Activated CD4-positive, alpha-beta T cell treated with anti-CD3 and anti-CD28 coated beads for 36 hours (primary cell): ENCODE measurements around the gene TTC21A. TPM values are rescaled to one million over a fixed set of nuclear protein-coding genes. Genes with fewer than 3 reads are reported as not detected.
"Not testable (repeated sequence)": the region's sequence is repeated elsewhere in the genome, so short reads cannot be mapped to it uniquely, and the experiment has no call there.

Source experiments
- ATAC-seq: fragments of 200-7000 bp; cut with Tn5 transposase; one replicate; pipeline ENCODE4 v1.10.0; 2021; ENCODE audit warnings: mild to moderate bottlenecking, moderate library complexity
- CTCF ChIA-PET: fragments of 350-600 bp; sonication (Branson Sonifier 250); formaldehyde crosslinking; loops from one replicate; lab custom pipeline; 2021; ENCODE audit warnings: antibody characterized with exemption; lab: Charles Lee
- POLR2A ChIA-PET: fragments of 350-600 bp; sonication (Branson Sonifier 250); formaldehyde crosslinking; loops from one replicate; lab custom pipeline; 2021; ENCODE audit warnings: antibody characterized with exemption, inconsistent platforms; lab: Charles Lee
- DNase-seq: peaks from one replicate; pipeline ENCODE4 v3.0.0-alpha.2; 2020
- H3K27ac Mint-ChIP-seq: one replicate; pipeline ENCODE4 v1.8.0; 2021; ENCODE audit warnings: mixed read lengths
- H3K27me3 Mint-ChIP-seq: one replicate; pipeline ENCODE4 v1.8.0; 2021; ENCODE audit warnings: mixed read lengths
- H3K36me3 Mint-ChIP-seq: one replicate; pipeline ENCODE4 v1.8.0; 2021; ENCODE audit warnings: low read depth, mixed read lengths
- H3K4me1 Mint-ChIP-seq: one replicate; pipeline ENCODE4 v1.8.0; 2021; ENCODE audit warnings: mixed read lengths
- H3K4me3 Mint-ChIP-seq: one replicate; pipeline ENCODE4 v1.8.0; 2021; ENCODE audit warnings: mild to moderate bottlenecking, moderate library complexity, mixed read lengths
- H3K9me3 Mint-ChIP-seq: one replicate; pipeline ENCODE4 v1.8.0; 2021; ENCODE audit warnings: low read depth, mixed read lengths
- intact Hi-C, 2 experiments: fragments of 100-400 bp; cut with DNase I in 1 of 2; cut with micrococcal nuclease in 1 of 2; formaldehyde crosslinking; loops; one replicate each; pipeline versions ENCODE4 v1.14.2 to v1.15.1; 2022 to 2024; cut with DNase I, micrococcal nuclease
- total RNA-seq, 2 experiments: library from RNA; stranded (reverse); gene quantifications; one replicate each; pipeline ENCODE4 v1.2.3, GENCODE V29; 2021

Gene TTC21A
- total RNA-seq, 2 experiments from 2014 or later = 1.8 to 2.3 TPM

DNA sequence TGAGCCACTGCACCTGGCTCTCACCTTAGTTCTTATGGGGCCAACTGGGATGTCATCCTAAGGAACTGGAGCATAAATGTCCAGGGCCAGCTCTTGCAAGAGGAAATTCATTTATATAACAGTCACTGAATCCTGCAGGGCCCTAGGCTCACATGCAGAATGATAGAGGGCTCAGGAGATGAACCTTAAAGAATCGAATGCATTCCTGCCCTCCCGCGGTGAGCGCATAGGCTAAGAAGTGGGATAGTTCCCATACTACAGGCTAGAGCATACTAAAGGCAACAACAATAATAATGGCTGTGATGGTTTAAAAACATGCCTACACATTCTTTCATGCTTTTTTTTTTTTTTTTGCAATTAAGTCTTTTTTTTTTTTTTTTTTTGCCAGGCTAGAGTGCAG is 63.0 kb downstream of the TTC21A start:
- Mint-ChIP-seq H3K36me3 (no peaks in the 10 kb centered on the region), H3K4me3 (no peak overlapping the region), H3K9me3 (no peaks in the 10 kb centered on the region), H3K4me1 (peaks cover 16% of the 10 kb centered on the region), H3K27me3 (no peaks in the 10 kb centered on the region), H3K27ac (no peak overlapping the region)
- ChIA-PET POLR2A (no interaction called here), CTCF (interaction anchor here (1.9 kb wide), 1 partner anchor 118 kb away, joined by 9 read pairs; no protein-coding TSS in a partner anchor)
- DNase-seq (no peak), ATAC-seq (no peak)
- intact Hi-C loops = no loop called here

DNA sequence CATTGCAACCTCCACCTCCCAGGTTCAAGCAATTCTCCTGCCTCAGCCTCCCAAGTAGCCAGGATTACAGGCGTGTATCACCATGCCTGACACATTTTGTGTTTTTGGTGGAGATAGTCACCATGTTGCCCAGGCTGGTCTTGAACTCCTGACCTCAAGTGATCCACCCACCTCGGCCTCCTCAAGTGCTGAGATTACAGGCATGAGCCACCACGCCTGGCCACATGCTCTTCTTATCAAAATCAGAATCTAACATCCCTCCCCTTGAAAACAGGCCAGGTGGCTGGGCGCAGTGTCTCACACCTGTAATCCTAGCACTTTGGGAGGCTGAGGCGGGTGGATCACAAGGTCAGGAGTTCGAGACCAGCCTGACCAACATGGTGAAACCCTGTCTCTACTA is 63.4 kb downstream of the TTC21A start:
- POLR2A ChIA-PET, H3K27me3 Mint-ChIP-seq, H3K9me3 Mint-ChIP-seq, DNase-seq, H3K4me3 Mint-ChIP-seq, ATAC-seq, H3K27ac Mint-ChIP-seq, intact Hi-C loops, H3K36me3 Mint-ChIP-seq: not testable (repeated sequence)
- CTCF ChIA-PET = interaction anchor here (0.7 to 1.9 kb wide), 3 partner anchors 19 to 117 kb away, joined by 3 to 9 read pairs (median 3); no protein-coding TSS in a partner anchor
- peaks cover 16% of the 10 kb centered on the region for H3K4me1 Mint-ChIP-seq

DNA sequence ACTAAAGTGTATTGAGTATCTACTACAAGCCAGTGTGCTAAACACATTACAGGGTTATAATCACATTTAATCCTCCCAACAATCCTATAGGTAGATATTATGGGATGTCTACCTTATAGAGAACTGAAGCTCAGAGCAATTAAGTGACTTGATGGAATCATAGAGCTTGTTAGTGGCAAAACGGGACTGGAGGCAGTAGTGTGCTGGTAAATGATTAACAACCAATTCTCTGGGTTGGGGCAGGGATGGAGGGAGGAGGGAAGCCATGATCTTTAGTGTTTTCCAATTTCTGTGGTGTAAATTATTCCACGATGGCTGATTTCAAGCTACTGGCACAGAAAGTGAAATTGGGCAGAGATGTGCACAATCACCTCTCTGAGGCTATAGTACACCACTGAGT is 64.4 kb downstream of the TTC21A start:
- intact Hi-C loops = no loop called here
- Mint-ChIP-seq H3K27me3 (no peaks in the 10 kb centered on the region), H3K36me3 (no peaks in the 10 kb centered on the region), H3K4me3 (no peak overlapping the region), H3K27ac (no peak overlapping the region), H3K9me3 (peaks cover 2% of the 10 kb centered on the region), H3K4me1 (peaks cover 16% of the 10 kb centered on the region)
- ChIA-PET POLR2A (no interaction called here), CTCF (interaction anchor here (0.7 to 1.6 kb wide), 6 partner anchors 9 to 35 kb away, joined by 3 to 4 read pairs (median 3); no protein-coding TSS in a partner anchor)
- DNase-seq (no peak), ATAC-seq (no peak)

DNA sequence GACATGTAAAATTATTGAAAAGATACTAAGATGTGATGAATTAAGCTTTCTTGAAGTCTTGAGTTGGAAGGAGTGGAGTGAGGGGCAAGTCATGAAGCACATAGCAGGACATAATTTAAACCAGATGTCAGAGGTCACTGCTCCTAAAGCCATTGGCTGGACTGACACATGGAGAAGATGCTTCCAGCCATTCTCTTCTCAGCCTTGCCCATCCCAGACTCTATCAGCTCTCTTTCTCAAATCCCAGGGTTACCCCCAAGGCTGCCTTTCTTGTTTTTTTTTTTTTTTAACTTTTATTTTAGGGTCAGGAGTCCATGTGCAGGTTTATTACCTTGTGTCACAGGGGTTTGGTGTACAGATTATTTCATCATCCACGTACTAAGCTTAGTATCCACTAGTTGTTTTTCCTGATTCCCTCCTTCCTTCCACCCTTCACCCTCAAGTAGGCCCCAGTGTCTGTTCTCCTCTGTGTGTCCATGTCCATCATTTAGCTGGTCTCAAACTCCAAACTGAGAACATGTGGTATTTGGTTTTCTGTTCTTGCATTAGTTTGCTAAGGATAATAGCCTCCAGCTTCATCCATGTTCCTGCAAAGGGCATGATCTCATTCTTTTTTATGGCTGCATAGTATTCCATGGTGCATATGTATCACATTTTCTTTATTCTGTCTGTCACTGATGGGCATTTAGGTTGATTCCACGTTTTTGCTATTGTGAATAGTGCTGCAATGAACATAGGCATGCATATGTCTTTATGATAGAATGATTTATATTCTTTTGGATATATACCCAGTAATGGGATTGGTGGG is 66.0 kb downstream of the TTC21A start:
- H3K4me1 Mint-ChIP-seq = peaks cover 22% of the 10 kb centered on the region
- ATAC-seq (no peak), DNase-seq (no peak)
- peaks cover 2% of the 10 kb centered on the region for H3K9me3 Mint-ChIP-seq
- no peak overlapping the region for H3K4me3 Mint-ChIP-seq
- ChIA-PET POLR2A (no interaction called here), CTCF (interaction anchor here (1.1 to 1.4 kb wide), 2 partner anchors 24 to 104 kb away, joined by 3 to 4 read pairs; no protein-coding TSS in a partner anchor)
- no peaks in the 10 kb centered on the region for H3K36me3 Mint-ChIP-seq
- no peak overlapping the region for H3K27ac Mint-ChIP-seq
- intact Hi-C loops = no loop called here
- H3K27me3 Mint-ChIP-seq = no peaks in the 10 kb centered on the region

DNA sequence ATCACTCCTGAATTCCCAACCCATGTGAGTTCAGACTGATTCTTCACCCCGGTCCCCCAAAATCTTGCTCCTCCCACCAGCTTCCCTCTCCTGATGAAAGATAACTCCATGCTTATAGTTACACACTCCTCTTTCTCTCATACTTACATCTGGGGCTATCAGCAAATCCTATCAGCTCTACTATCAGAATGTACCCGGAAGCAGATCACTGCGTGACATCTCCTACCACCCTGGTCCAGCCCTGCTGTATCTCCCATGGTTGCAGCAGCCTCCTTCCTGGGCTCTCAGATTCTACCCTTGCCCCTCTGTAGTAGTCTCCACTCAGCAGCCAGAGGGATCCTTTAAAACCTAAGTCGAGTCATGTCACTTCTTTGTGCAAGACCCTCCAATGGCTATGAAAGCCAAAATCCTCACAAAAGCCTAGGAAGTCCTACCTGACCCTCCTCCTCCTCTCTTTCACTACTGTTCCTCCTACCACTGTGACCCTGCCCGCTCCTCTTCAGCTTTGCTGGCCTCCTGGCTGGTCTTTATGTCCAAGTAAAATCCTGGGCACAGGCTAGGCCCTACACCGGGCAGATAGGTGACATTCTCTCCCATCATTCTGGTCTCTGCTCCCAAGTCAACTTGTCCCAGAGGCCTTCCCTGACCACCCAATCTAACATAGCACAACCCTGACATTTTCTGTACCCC is 68.7 kb downstream of the TTC21A start:
- intact Hi-C loops = no loop called here
- peaks cover 46% of the 10 kb centered on the region for H3K4me1 Mint-ChIP-seq
- H3K27me3 Mint-ChIP-seq = no peaks in the 10 kb centered on the region
- ATAC-seq = no peak
- no peaks in the 10 kb centered on the region for H3K36me3 Mint-ChIP-seq
- no peak for DNase-seq
- POLR2A ChIA-PET = interaction anchor here (1.0 to 1.1 kb wide), 2 partner anchors 26 to 112 kb away, joined by 3 read pairs; no protein-coding TSS in a partner anchor
- peak overlapping the region; percentile 95 for H3K27ac Mint-ChIP-seq
- no peak overlapping the region for H3K4me3 Mint-ChIP-seq
- CTCF ChIA-PET = interaction anchor here (0.6 to 4.1 kb wide), 7 partner anchors 9 to 116 kb away, joined by 3 to 17 read pairs (median 4); no protein-coding TSS in a partner anchor
- H3K9me3 Mint-ChIP-seq = peaks cover 2% of the 10 kb centered on the region

DNA sequence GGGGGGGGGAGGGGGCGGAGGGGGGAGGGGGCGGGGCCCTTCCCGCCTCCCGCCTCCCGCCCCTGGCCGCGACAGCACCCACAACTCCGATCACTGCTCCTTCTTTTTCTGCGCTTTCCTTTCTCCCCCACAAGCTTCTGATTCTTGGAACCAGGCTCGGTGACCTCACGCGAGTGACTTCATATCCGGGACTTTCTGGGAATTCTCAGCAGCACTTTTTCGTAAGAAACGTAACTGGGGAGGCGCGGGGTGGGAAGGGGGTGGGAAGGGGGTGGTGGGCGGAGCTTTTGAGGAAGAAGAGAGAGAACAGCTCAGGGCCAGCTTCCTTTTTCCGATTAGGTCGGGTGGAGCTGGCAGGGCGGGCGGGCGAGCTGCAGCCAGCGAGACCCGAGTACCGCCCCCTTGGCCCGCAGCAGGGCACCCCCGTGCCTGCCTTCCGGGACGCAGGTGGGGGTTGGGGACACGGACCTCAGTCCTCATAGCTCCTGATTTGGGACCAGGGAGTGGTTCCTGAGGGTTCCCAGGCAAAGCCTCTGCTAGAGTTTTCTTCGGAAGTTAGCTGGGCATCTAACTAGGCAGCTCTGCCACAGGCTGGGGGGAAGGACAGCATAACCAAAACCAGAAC is 70.3 kb downstream of the TTC21A start:
- CTCF ChIA-PET = interaction anchor here (0.7 to 4.1 kb wide), 7 partner anchors 10 to 114 kb away, joined by 3 to 24 read pairs (median 8); no protein-coding TSS in a partner anchor
- peaks cover 48% of the 10 kb centered on the region for H3K4me1 Mint-ChIP-seq

DNA sequence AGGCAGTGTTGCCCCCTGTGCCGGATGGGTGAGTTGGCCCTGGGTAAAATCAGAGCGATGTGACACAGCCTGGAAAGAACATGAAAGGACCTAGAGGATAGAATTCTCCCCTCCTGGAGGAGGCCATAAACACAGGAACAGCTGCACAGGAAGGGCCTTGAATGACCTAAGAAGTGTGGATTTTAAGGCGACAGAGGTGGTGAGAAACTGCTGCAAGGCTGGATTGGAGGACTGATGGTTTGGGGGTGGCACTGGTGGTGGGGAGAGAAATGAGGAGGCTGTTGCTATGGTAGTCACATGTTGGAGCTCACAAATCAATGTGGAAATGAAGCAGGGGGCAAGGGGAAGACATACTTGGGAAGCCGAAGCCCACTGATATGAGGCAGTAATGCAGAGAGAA is 71.1 kb downstream of the TTC21A start:
- DNase-seq = peak; percentile 51
- H3K27ac Mint-ChIP-seq = peak overlapping the region; percentile 82
- no peaks in the 10 kb centered on the region for H3K27me3 Mint-ChIP-seq
- CTCF ChIA-PET = interaction anchor here (0.7 to 4.1 kb wide), 8 partner anchors 11 to 114 kb away, joined by 3 to 24 read pairs (median 6); no protein-coding TSS in a partner anchor
- ATAC-seq = no peak
- H3K9me3 Mint-ChIP-seq = peaks cover 2% of the 10 kb centered on the region
- intact Hi-C loops = loop anchor here in 1 of 2 experiments (2.0 kb wide), 1 partner anchor 126 kb away; the partner anchor contains the start of gene WDR48
- peaks cover 48% of the 10 kb centered on the region for H3K4me1 Mint-ChIP-seq
- no peaks in the 10 kb centered on the region for H3K36me3 Mint-ChIP-seq
- H3K4me3 Mint-ChIP-seq = peak overlapping the region; percentile 63
- POLR2A ChIA-PET = interaction anchor here (0.7 to 1.8 kb wide), 5 partner anchors 10 to 1346 kb away, joined by 3 to 6 read pairs (median 3); no protein-coding TSS in a partner anchor

More for the DNA sequence above, 70.3 kb downstream of the TTC21A start:
- intact Hi-C loops = loop anchor here in 1 of 2 experiments (2.0 kb wide), 1 partner anchor 125 kb away; the partner anchor contains the start of gene WDR48
- Mint-ChIP-seq H3K4me3 (peak overlapping the region; percentile 63), H3K9me3 (peaks cover 2% of the 10 kb centered on the region), H3K27ac (peak overlapping the region; percentile 95), H3K27me3 (no peaks in the 10 kb centered on the region), H3K36me3 (no peaks in the 10 kb centered on the region)
- DNase-seq (peak; percentile 87), ATAC-seq (peak; percentile 60)
- POLR2A ChIA-PET = interaction anchor here (0.7 to 1.8 kb wide), 7 partner anchors 9 to 234 kb away, joined by 3 to 6 read pairs (median 3); partner anchors contain the start of gene XIRP1

DNA sequence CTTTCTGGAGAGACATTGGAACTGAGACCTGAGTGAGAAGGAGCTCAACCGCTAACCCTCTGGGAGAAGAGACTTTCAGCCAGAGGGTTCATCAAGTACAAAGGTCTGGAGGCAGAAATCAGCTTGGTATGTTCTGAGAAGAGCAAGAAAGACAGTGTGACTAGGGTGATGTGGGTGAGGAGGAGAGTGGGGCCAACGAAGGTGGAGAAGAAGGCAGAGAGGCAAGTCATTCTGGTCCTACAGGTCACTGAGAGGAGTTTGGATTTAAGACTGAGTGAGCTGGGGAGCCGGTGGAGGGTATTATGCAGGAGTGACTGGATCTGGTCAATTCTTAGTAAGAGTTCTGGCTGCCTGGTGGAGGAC is 72.7 kb downstream of the TTC21A start:
- ATAC-seq = peak; percentile 53
- POLR2A ChIA-PET = interaction anchor here (1.2 kb wide), 1 partner anchor 13 kb away, joined by 6 read pairs; no protein-coding TSS in a partner anchor
- peak; percentile 56 for DNase-seq
- H3K27me3 Mint-ChIP-seq = no peaks in the 10 kb centered on the region
- H3K27ac Mint-ChIP-seq = peak overlapping the region; percentile 82
- H3K4me1 Mint-ChIP-seq = peaks cover 48% of the 10 kb centered on the region
- peaks cover 2% of the 10 kb centered on the region for H3K9me3 Mint-ChIP-seq
- no peaks in the 10 kb centered on the region for H3K36me3 Mint-ChIP-seq
- intact Hi-C loops = loop anchor here (1.0 to 5.0 kb wide), 4 partner anchors 73 to 683 kb away; partner anchors contain the start of genes GORASP1 (in 2 of the 2), TTC21A (in 2 of the 2), EXOG (in 1 of the 2) and SLC25A38 (in 1 of the 2)
- CTCF ChIA-PET = interaction anchor here (0.7 to 3.0 kb wide), 4 partner anchors 10 to 112 kb away, joined by 3 to 24 read pairs (median 4); no protein-coding TSS in a partner anchor
- H3K4me3 Mint-ChIP-seq = peak overlapping the region; percentile 77

DNA sequence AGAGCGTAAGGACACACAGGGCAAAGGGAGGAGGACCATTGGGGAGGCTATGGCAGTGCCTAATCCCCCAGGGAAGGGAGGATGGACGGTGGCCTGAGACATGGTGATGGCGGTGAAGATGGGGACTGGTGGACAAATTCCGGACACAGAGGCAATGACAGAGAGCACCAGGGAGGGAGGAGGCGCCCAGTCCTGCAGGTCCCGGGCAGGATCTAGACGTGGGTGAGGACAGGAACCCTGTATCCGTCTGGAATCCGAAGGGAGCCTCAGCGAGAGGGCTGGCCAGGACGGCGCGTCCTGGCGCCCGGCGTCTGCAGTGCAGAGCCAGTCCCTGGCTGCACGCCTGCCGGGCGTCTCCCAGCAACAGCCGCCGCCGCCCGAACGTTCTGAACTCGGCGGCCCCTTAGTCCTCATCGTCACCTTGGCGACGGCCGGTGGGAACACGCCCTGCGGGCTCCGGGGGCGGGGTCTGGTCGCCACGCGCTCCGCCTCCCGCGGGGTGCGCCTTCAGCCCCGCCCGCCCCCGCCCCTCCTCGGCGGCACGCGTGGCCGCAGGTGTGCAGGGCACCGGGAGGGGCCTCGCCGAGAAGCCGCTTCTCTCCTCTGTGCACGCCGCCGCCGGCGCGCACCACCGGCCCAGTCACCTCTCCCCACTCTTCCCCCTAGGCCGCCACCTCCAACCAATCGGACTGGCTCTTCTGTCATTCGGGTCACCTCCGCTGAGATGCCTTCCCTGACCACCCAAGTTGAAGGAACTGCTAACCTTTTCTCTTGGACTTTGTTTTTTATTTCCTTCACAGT is 73.3 kb downstream of the TTC21A start:
- peak; percentile 94 for DNase-seq

More for the DNA sequence above, 73.3 kb downstream of the TTC21A start:
- CTCF ChIA-PET = interaction anchor here (0.7 to 1.3 kb wide), 3 partner anchors 94 to 111 kb away, joined by 3 to 4 read pairs (median 4); no protein-coding TSS in a partner anchor
- ATAC-seq = peak; percentile 77
- Mint-ChIP-seq H3K4me1 (peaks cover 48% of the 10 kb centered on the region), H3K27ac (peak overlapping the region; percentile 82), H3K9me3 (no peaks in the 10 kb centered on the region), H3K27me3 (no peaks in the 10 kb centered on the region), H3K4me3 (peak overlapping the region; percentile 77), H3K36me3 (no peaks in the 10 kb centered on the region)
- intact Hi-C loops = loop anchor here (1.0 to 5.0 kb wide), 4 partner anchors 73 to 683 kb away; partner anchors contain the start of genes GORASP1 (in 2 of the 2), TTC21A (in 2 of the 2), EXOG (in 1 of the 2) and SLC25A38 (in 1 of the 2)
- POLR2A ChIA-PET = interaction anchor here (1.2 kb wide), 1 partner anchor 14 kb away, joined by 6 read pairs; no protein-coding TSS in a partner anchor
